SK-N-SH treated with all-trans-retinoic acid at 6 μM for 48 hours (cell line): ENCODE data around the gene DCP2.

Experiments
- ATAC-seq: fragments of 200-7000 bp; cut with Tn5 transposase; 3 replicates; pipeline ENCODE4 v1.9.1; 2020; ENCODE audit warnings: mild to moderate bottlenecking, moderate library complexity
- BACH2 ChIP-seq: fragments of 250-450 bp; sonication (Bioruptor Pico); IDR thresholded peaks from 2 replicates; pipeline ENCODE4 v1.9.0; 2021; ENCODE audit warnings: mild to moderate bottlenecking, borderline replicate concordance
- CSDC2 ChIP-seq: fragments of 250-450 bp; sonication (Bioruptor Pico); IDR thresholded peaks from 2 replicates; pipeline ENCODE4 v1.5.0; 2020; ENCODE audit warnings: mild to moderate bottlenecking, moderate library complexity
- GLIS3 ChIP-seq: fragments of 250-450 bp; sonication (Bioruptor Pico); IDR thresholded peaks from 2 replicates; pipeline ENCODE4 v1.5.0; 2020; ENCODE audit warnings: mild to moderate bottlenecking, moderate library complexity
- ISL1 ChIP-seq: fragments of 250-450 bp; sonication (Bioruptor Pico); IDR thresholded peaks from 2 replicates; pipeline ENCODE4 v2.1.2; 2022; ENCODE audit warnings: mild to moderate bottlenecking, moderate library complexity
- OSR1 ChIP-seq: fragments of 250-450 bp; sonication (Bioruptor Pico); IDR thresholded peaks from 2 replicates; pipeline ENCODE4 v1.8.0; 2022; ENCODE audit warnings: moderate library complexity, mild to moderate bottlenecking, inconsistent platforms
- PATZ1 ChIP-seq: fragments of 250-450 bp; sonication (Bioruptor Pico); IDR thresholded peaks from 2 replicates; pipeline ENCODE4 v1.8.0; 2020; ENCODE audit warnings: mild to moderate bottlenecking, moderate library complexity, borderline replicate concordance
- POU6F1 ChIP-seq: fragments of 250-450 bp; sonication (Bioruptor Pico); IDR thresholded peaks from 2 replicates; pipeline ENCODE4 v1.8.0; 2021; ENCODE audit warnings: low read depth, mild to moderate bottlenecking, moderate library complexity, borderline replicate concordance
- PPARA ChIP-seq: fragments of 250-450 bp; sonication (Bioruptor Pico); IDR thresholded peaks from 2 replicates; pipeline ENCODE4 v1.5.0; 2020; ENCODE audit warnings: mild to moderate bottlenecking, borderline replicate concordance
- RARB ChIP-seq: fragments of 250-450 bp; sonication (Bioruptor Pico); IDR thresholded peaks from 2 replicates; pipeline ENCODE4 v1.8.0; 2021; ENCODE audit warnings: mild to moderate bottlenecking, moderate library complexity
- TCF4 ChIP-seq: fragments of 250-450 bp; sonication (Bioruptor Pico); IDR thresholded peaks from 2 replicates; pipeline ENCODE4 v1.8.0; 2021; ENCODE audit warnings: mild to moderate bottlenecking, moderate library complexity, borderline replicate concordance
- TOX ChIP-seq: fragments of 250-450 bp; sonication (Bioruptor Pico); IDR thresholded peaks from 2 replicates; pipeline ENCODE4 v1.8.0; 2021; ENCODE audit warnings: mild to moderate bottlenecking, moderate library complexity, borderline replicate concordance
- ZC3H10 ChIP-seq: fragments of 250-450 bp; sonication (Bioruptor Pico); IDR thresholded peaks from 2 replicates; pipeline ENCODE4 v1.5.1; 2021; ENCODE audit warnings: mild to moderate bottlenecking, moderate library complexity
- ZFP30 ChIP-seq: fragments of 450-650 bp; formaldehyde crosslinking; IDR thresholded peaks from 2 replicates; pipeline ENCODE4 v1.5.0; 2022; ENCODE audit warnings: mild to moderate bottlenecking, moderate library complexity
- ZNF565 ChIP-seq: fragments of 450-650 bp; formaldehyde crosslinking; conservative IDR thresholded peaks from 2 replicates; pipeline ENCODE4 v1.5.0; 2020; ENCODE audit warnings: low read depth, mild to moderate bottlenecking, moderate library complexity
- ZNF70 ChIP-seq: fragments of 450-650 bp; formaldehyde crosslinking; IDR thresholded peaks from 2 replicates; pipeline ENCODE4 v1.5.0; 2020; ENCODE audit warnings: mild to moderate bottlenecking, moderate library complexity
- TF ChIP-seq, protein P1 (sequence below): fragments of 250-450 bp; sonication (Bioruptor Pico); IDR thresholded peaks from 2 replicates; pipeline ENCODE4 v1.5.1; 2021; ENCODE audit warnings: mild to moderate bottlenecking, moderate library complexity
- TF ChIP-seq, protein P2 (sequence below): fragments of 250-450 bp; sonication (Bioruptor Pico); IDR thresholded peaks from 2 replicates; pipeline ENCODE4 v1.5.1; 2020; ENCODE audit warnings: low read depth, mild to moderate bottlenecking, moderate library complexity
- TF ChIP-seq, protein P3 (sequence below): fragments of 250-450 bp; sonication (Bioruptor Pico); IDR thresholded peaks from 2 replicates; pipeline ENCODE4 v1.5.0; 2020; ENCODE audit warnings: mild to moderate bottlenecking, moderate library complexity

DCP2 gene

DNA sequence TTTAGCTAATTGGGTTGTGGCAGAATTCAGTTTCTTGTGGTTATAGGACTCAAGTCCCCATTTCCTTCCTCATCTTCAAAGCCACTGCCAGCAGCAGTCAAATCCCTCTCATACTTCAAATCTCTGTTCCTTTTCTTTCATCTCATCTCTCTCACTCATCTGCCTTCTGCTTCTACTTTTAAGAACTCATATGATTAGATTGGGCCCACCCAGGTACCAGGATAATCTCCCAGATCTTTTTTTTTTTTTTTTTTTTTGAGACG is 46.6 kb upstream of the DCP2 start:
- TF ChIP-seq, protein P1, sequence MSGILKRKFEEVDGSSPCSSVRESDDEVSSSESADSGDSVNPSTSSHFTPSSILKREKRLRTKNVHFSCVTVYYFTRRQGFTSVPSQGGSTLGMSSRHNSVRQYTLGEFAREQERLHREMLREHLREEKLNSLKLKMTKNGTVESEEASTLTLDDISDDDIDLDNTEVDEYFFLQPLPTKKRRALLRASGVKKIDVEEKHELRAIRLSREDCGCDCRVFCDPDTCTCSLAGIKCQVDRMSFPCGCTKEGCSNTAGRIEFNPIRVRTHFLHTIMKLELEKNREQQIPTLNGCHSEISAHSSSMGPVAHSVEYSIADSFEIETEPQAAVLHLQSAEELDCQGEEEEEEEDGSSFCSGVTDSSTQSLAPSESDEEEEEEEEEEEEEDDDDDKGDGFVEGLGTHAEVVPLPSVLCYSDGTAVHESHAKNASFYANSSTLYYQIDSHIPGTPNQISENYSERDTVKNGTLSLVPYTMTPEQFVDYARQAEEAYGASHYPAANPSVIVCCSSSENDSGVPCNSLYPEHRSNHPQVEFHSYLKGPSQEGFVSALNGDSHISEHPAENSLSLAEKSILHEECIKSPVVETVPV, result no peak
- TF ChIP-seq PPARA (CRISPR knock-in tag) (no peak), POU6F1 (CRISPR knock-in tag) (no peak), ZNF70 (CRISPR knock-in tag) (no peak), OSR1 (no peak), RARB (CRISPR knock-in tag) (no peak), PATZ1 (CRISPR knock-in tag) (no peak), TCF4 (CRISPR knock-in tag) (no peak), ZNF565 (CRISPR knock-in tag) (no peak), CSDC2 (CRISPR knock-in tag) (no peak), ZC3H10 (CRISPR knock-in tag) (no peak), ZFP30 (CRISPR knock-in tag) (no peak), ISL1 (CRISPR knock-in tag) (no peak), GLIS3 (no peak), TOX (CRISPR knock-in tag) (no peak), BACH2 (CRISPR knock-in tag) (no peak)
- TF ChIP-seq, protein P2, sequence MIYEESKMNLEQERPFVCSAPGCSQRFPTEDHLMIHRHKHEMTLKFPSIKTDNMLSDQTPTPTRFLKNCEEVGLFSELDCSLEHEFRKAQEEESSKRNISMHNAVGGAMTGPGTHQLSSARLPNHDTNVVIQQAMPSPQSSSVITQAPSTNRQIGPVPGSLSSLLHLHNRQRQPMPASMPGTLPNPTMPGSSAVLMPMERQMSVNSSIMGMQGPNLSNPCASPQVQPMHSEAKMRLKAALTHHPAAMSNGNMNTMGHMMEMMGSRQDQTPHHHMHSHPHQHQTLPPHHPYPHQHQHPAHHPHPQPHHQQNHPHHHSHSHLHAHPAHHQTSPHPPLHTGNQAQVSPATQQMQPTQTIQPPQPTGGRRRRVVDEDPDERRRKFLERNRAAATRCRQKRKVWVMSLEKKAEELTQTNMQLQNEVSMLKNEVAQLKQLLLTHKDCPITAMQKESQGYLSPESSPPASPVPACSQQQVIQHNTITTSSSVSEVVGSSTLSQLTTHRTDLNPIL (CRISPR knock-in tag), result no peak
- TF ChIP-seq, protein P3, sequence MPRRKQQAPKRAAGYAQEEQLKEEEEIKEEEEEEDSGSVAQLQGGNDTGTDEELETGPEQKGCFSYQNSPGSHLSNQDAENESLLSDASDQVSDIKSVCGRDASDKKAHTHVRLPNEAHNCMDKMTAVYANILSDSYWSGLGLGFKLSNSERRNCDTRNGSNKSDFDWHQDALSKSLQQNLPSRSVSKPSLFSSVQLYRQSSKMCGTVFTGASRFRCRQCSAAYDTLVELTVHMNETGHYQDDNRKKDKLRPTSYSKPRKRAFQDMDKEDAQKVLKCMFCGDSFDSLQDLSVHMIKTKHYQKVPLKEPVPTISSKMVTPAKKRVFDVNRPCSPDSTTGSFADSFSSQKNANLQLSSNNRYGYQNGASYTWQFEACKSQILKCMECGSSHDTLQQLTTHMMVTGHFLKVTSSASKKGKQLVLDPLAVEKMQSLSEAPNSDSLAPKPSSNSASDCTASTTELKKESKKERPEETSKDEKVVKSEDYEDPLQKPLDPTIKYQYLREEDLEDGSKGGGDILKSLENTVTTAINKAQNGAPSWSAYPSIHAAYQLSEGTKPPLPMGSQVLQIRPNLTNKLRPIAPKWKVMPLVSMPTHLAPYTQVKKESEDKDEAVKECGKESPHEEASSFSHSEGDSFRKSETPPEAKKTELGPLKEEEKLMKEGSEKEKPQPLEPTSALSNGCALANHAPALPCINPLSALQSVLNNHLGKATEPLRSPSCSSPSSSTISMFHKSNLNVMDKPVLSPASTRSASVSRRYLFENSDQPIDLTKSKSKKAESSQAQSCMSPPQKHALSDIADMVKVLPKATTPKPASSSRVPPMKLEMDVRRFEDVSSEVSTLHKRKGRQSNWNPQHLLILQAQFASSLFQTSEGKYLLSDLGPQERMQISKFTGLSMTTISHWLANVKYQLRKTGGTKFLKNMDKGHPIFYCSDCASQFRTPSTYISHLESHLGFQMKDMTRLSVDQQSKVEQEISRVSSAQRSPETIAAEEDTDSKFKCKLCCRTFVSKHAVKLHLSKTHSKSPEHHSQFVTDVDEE, result no peak
- ATAC-seq, result no peak

- ATAC-seq, result peak; percentile 54
- TF ChIP-seq TOX (CRISPR knock-in tag), result peak; percentile 85; the same call in 1 of the 2 replicates
- no peak for TF ChIP-seq PPARA (CRISPR knock-in tag)
- TF ChIP-seq ISL1 (CRISPR knock-in tag), result peak; percentile 97
- TF ChIP-seq, protein P2 (CRISPR knock-in tag), result no peak
- TF ChIP-seq, protein P1, result no peak
- TF ChIP-seq ZC3H10 (CRISPR knock-in tag), result peak; percentile 62; the same call in 1 of the 2 replicates
- peak; percentile 65; the same call in 1 of the 2 replicates for TF ChIP-seq POU6F1 (CRISPR knock-in tag)
- TF ChIP-seq PATZ1 (CRISPR knock-in tag), result peak; percentile 78
- no peak for TF ChIP-seq ZFP30 (CRISPR knock-in tag)
- TF ChIP-seq, all 23 proteins: peak for 5
Measured at GRCh38 chr5:112931473-112931872, 45.1 kb upstream of the DCP2 start.
